ENCODE measurements around the gene ADAM10.

Gene ADAM10

DNA sequence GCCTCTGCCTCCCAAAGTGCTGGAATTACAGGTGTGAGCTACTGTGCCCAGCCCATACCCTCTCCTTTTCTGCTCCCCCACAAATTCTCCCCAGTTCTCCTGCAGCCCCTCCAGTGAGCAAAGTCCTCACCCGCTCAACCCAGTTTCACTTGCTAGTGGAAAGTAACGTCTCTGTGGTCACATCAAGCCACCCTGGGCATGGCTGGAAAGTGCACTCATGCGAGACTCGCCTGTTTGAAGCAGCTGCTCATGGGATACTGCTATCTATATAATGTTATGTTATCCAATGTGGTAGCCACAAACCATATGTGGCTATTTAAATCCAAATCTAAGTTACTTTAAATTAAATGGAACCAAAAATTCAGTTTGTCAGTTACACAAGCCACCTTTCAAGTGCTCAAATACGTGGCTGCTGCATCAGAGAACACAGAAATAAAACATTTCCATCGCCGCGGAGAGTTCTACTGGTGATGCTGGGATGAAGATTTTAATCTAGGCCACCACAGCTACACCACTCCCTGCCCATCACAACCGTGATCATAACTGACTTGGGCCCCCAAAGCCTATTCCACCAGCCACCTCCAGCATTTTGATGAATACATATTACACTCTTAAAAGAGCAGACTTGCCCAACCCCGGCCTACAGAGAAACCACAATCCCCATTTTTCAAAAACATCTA, 198.3 kb downstream of the ADAM10 start:
- Histone ChIP-seq H3K9ac (ENCODE audit: low read length) (no peak overlapping the region), H3K27me3 (ENCODE audit: control insufficient read depth, insufficient read depth, low read length) (no peaks in the 10 kb centered on the region), H3K4me1 (ENCODE audit: control insufficient read depth, insufficient read depth, low read length) (peaks cover 21% of the 10 kb centered on the region), H3K9me3 (ENCODE audit: control insufficient read depth, insufficient read depth, low read depth, low read length) (no peaks in the 10 kb centered on the region), H3K4me3 (ENCODE audit: low read depth, low read length) (no peak overlapping the region), H3K36me3 (ENCODE audit: control insufficient read depth, insufficient read depth, low read length) (no peaks in the 10 kb centered on the region), H3K27ac (ENCODE audit: low read depth, low read length) (no peak overlapping the region)

DNA sequence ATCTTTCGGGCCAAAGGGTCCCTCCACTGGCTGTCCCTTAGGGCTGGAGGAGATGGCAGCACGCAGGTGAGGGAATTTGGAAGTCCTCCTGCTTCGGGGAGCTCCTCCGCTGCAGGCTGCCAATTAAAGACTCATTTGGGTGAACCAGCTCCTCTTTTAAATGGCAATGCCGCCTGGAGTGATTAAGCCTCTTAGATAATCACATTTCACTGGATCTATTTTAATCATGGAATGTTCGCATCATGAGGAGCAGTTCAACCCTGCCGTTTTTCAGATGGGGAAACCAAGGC, 199.8 kb downstream of the ADAM10 start:
- no peaks in the 10 kb centered on the region for H3K27me3 ChIP-seq (ENCODE audit: control insufficient read depth, insufficient read depth, low read length)
- peaks cover 11% of the 10 kb centered on the region for H3K4me1 ChIP-seq (ENCODE audit: control insufficient read depth, insufficient read depth, low read length)
- H3K9me3 ChIP-seq (ENCODE audit: control insufficient read depth, insufficient read depth, low read depth, low read length) = no peaks in the 10 kb centered on the region
- no peaks in the 10 kb centered on the region for H3K36me3 ChIP-seq (ENCODE audit: control insufficient read depth, insufficient read depth, low read length)
- H3K9ac ChIP-seq (ENCODE audit: low read length) = no peak overlapping the region
- no peak overlapping the region for H3K4me3 ChIP-seq (ENCODE audit: low read depth, low read length)
- H3K27ac ChIP-seq (ENCODE audit: low read depth, low read length) = no peak overlapping the region

DNA sequence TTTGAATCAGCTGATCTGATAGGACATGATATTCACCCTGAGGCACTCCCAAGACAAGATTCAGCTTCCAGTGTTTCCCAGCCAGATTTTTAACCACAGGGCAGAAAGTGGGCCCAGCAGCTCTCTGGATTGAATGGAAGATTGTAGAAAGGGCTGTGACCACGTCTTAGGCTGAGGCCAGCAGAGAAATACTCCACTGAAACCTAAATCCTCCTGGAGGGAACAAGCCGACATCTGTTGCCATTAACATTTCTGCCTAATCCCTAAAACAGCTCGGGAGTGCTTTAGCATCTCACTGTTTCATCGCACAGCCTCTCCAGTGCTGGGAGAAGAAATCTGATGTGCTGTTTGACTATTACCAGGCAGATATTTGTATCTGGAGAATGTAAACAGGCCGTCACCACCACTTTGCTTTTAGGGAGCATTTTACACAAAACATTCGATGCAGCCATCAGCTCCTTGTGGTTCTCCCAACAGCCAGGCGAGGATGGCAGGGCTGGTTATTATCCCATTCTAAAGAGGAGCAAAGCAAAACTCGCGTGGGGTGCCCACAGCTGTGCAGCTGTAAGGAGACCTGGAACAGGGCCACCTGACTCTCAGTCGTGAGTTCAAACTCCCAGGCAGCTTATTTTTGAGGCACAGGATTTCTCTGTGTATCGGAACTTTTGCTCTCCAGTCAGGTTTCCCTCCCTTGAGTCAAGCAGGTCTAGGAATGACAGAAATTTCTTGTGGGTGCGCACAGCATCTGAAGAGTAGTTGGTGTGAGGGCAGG, 200.3 kb downstream of the ADAM10 start:
- H3K9me3 ChIP-seq (ENCODE audit: control insufficient read depth, insufficient read depth, low read depth, low read length) = no peaks in the 10 kb centered on the region
- no peak overlapping the region for H3K9ac ChIP-seq (ENCODE audit: low read length)
- H3K4me1 ChIP-seq (ENCODE audit: control insufficient read depth, insufficient read depth, low read length) = peaks cover 11% of the 10 kb centered on the region
- H3K27me3 ChIP-seq (ENCODE audit: control insufficient read depth, insufficient read depth, low read length) = no peaks in the 10 kb centered on the region
- no peak overlapping the region for H3K27ac ChIP-seq (ENCODE audit: low read depth, low read length)
- H3K4me3 ChIP-seq (ENCODE audit: low read depth, low read length) = no peak overlapping the region
- H3K36me3 ChIP-seq (ENCODE audit: control insufficient read depth, insufficient read depth, low read length) = no peaks in the 10 kb centered on the region

DNA sequence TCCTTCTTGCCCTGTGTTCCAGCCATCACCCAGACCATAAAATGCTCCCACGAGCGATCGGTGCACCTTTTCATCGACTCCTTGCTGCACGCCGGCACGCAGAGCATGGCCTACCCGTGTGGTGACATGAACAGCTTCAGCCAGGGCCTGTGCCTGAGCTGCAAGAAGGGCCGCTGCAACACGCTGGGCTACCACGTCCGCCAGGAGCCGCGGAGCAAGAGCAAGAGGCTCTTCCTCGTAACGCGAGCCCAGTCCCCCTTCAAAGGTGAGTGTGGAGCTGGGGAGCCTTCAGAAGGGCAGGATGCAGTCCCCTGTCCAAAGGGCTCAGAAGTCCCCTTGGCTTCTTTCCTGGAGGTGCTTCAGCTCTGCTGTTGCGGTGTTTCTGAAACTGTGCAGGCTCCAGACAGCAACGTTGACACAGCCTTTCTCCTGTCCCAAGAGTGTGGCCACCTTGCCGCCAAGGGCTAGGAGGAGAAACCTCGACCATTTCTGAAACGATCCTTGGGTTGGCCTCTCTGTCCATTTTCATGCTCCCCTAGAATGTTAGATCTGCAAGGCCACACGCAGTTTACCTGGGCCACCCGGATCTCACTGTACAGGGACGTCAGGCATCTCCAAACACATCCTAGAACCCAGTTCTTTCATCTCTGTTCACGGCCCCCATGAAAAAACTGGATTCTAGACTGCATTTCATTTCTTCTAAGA, 201.0 kb downstream of the ADAM10 start:
- H3K4me1 ChIP-seq (ENCODE audit: control insufficient read depth, insufficient read depth, low read length) = peaks cover 11% of the 10 kb centered on the region
- no peaks in the 10 kb centered on the region for H3K36me3 ChIP-seq (ENCODE audit: control insufficient read depth, insufficient read depth, low read length)
- no peaks in the 10 kb centered on the region for H3K27me3 ChIP-seq (ENCODE audit: control insufficient read depth, insufficient read depth, low read length)
- H3K27ac ChIP-seq (ENCODE audit: low read depth, low read length) = no peak overlapping the region
- H3K9me3 ChIP-seq (ENCODE audit: control insufficient read depth, insufficient read depth, low read depth, low read length) = no peaks in the 10 kb centered on the region
- no peak overlapping the region for H3K4me3 ChIP-seq (ENCODE audit: low read depth, low read length)
- H3K9ac ChIP-seq (ENCODE audit: low read length) = no peak overlapping the region

DNA sequence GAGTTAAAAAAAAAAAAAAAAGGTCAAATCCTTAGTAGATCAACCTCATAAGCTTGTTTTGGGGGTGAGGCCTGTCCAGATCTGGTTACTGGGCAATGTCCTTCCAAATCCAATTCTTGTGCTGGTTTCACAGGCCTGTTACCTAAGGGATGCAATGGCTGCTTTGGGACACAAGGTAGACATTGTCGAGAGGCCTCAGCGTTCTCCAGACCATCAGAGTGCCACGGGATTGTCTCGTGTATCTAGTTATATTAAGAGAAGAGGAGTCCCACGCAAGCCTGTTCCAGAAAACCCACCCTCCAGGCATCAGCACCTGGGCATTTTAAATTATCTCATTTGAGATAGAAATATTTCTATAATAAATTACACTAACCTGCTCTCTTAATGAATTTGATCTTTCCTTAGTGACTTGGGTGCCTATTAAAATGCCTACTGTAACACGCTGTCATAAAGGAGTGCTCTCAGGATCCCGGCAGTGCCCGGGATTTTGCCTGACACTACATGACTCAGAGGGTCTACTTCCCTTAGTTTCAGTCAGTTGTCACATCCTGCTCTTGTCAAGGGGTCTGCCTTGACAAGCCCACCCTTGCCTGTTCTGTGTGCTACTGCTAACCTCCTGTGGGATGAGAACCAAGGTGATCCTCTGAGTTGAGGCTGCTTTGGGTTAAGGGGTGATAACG, 201.7 kb downstream of the ADAM10 start:
- Histone ChIP-seq H3K9ac (ENCODE audit: low read length) (no peak overlapping the region), H3K4me3 (ENCODE audit: low read depth, low read length) (no peak overlapping the region), H3K27me3 (ENCODE audit: control insufficient read depth, insufficient read depth, low read length) (no peaks in the 10 kb centered on the region), H3K27ac (ENCODE audit: low read depth, low read length) (no peak overlapping the region), H3K9me3 (ENCODE audit: control insufficient read depth, insufficient read depth, low read depth, low read length) (no peaks in the 10 kb centered on the region), H3K36me3 (ENCODE audit: control insufficient read depth, insufficient read depth, low read length) (no peaks in the 10 kb centered on the region), H3K4me1 (ENCODE audit: control insufficient read depth, insufficient read depth, low read length) (peaks cover 10% of the 10 kb centered on the region)

DNA sequence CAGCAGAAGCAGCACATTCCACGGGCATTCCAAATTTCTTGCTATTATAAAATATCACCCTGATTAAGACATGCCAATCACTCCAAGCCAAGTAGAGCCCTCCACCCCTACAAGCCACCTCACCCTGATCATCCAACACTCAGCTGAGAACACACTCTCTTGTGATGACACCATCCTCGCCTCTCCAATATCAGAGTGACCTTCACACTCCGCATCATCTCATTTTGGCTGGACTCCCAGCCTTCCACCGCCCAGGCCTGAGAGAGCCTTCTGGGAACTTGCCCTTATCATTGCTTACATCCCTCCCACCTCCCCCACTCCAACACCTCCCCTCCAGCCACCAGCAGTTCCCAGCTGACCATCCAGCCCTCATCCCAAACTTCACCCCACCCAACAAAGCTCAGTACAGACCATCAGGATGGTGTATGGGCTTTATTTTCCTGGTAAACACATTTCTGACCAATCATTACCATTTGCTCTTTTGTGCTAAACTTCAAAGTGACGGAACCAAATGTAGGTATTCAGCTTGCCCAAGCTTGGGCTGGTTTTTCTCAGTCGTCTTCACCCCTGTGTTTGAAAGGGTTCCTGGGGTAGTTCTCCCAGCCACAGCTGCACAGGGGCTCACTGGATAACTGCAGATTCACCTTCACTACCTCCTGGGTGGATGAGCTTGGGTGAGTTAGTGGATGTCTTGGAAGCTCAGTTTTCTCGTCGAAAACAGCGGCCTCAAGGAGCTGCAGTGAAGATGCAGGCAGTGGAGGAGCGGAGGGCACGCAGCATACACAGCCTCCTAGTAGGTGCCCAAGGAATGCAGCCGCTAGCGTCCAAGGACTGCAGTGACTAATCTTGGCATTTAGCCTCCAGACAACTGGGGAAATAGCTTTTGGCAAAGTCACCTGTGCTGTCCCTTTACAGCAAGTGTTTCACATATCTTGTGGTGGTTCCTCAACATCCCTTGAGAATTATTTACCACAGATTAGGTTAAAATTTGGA, 202.6 kb downstream of the ADAM10 start:
- Histone ChIP-seq H3K4me1 (ENCODE audit: control insufficient read depth, insufficient read depth, low read length) (peaks cover 2% of the 10 kb centered on the region), H3K36me3 (ENCODE audit: control insufficient read depth, insufficient read depth, low read length) (no peaks in the 10 kb centered on the region), H3K9me3 (ENCODE audit: control insufficient read depth, insufficient read depth, low read depth, low read length) (no peaks in the 10 kb centered on the region), H3K27me3 (ENCODE audit: control insufficient read depth, insufficient read depth, low read length) (no peaks in the 10 kb centered on the region), H3K27ac (ENCODE audit: low read depth, low read length) (no peak overlapping the region), H3K9ac (ENCODE audit: low read length) (no peak overlapping the region), H3K4me3 (ENCODE audit: low read depth, low read length) (no peak overlapping the region)

DNA sequence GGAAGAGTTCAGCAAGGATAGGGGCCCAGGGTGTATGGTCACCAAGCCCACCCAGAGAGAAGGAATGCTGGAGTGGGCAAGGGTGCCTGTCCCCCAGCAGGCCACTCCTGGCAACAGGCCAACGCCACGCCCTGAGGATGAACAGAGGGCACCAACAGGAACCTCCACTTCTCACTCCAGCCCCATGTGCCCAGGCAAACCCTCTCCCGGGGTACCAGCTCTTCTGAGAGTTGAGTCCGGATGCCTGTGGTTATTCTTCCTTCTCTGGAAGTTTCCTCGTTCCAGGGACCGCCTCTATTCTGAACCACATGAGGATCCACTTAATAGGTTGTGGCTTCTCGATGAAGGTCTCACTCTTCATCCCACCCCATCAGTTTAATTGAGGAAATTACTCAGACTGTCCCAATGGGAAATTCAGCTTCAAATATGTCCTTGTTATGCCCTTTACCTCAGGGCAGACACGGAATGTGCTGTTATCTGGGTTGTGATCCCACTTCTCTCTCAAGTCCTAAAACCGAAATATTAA, 203.4 kb downstream of the ADAM10 start:
- no peaks in the 10 kb centered on the region for H3K36me3 ChIP-seq (ENCODE audit: control insufficient read depth, insufficient read depth, low read length)
- no peaks in the 10 kb centered on the region for H3K27me3 ChIP-seq (ENCODE audit: control insufficient read depth, insufficient read depth, low read length)
- H3K9ac ChIP-seq (ENCODE audit: low read length) = no peak overlapping the region
- no peak overlapping the region for H3K4me3 ChIP-seq (ENCODE audit: low read depth, low read length)
- H3K27ac ChIP-seq (ENCODE audit: low read depth, low read length) = no peak overlapping the region
- no peaks in the 10 kb centered on the region for H3K9me3 ChIP-seq (ENCODE audit: control insufficient read depth, insufficient read depth, low read depth, low read length)
- no peaks in the 10 kb centered on the region; the same call in 1 of the 2 replicates for H3K4me1 ChIP-seq (ENCODE audit: control insufficient read depth, insufficient read depth, low read length)

DNA sequence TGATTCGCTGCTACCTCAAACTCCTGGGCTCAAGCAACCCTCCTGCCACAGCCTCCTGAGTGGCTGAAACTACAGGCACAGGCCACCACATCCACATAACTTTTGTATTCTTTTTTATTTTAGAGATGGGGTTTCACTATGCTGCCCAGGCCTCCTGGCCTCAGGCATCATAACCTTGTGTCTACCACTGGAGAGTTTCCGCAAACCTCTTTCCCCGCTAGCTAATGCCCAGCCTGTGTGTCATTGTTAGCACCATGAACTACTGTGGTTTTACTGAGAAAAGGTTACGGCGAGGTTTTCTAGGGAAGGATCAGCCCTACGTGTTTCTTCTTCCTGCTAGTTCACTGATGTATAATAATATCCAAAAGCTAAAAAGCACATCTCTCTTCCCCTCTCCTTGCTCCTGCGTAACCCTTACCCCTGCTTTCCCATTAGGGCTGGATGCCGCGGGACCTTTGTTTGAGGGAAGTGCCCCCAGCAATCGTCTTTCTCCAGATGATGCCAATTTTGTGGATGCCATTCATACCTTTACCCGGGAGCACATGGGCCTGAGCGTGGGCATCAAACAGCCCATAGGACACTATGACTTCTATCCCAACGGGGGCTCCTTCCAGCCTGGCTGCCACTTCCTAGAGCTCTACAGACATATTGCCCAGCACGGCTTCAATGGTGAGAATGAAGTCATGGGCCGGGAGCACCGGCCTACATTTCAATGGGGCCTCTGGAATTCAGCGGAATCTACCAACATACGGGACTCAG, 204.0 kb downstream of the ADAM10 start:
- Histone ChIP-seq H3K4me1 (ENCODE audit: control insufficient read depth, insufficient read depth, low read length) (no peaks in the 10 kb centered on the region; the same call in 1 of the 2 replicates), H3K27me3 (ENCODE audit: control insufficient read depth, insufficient read depth, low read length) (no peaks in the 10 kb centered on the region), H3K27ac (ENCODE audit: low read depth, low read length) (no peak overlapping the region), H3K36me3 (ENCODE audit: control insufficient read depth, insufficient read depth, low read length) (no peaks in the 10 kb centered on the region), H3K9me3 (ENCODE audit: control insufficient read depth, insufficient read depth, low read depth, low read length) (no peaks in the 10 kb centered on the region), H3K4me3 (ENCODE audit: low read depth, low read length) (no peak overlapping the region), H3K9ac (ENCODE audit: low read length) (no peak overlapping the region)

DNA sequence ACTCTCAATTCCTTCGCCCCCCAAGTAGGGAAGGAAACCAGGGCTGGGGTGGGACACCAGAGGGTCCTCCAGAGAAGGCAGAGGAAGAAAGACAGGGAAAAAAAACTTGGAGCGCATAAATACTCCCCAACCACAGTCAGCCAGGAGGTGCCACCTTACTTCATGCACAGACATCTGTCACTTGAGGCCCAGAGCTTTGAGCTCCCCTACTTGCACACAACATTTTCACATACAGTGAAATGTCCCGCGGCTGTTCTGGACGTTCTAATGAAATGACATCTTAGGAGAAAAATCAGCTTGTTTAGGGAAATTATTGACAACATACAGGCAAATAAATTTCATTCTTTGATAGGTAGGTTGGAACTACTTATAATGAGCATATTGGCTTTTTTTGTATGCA, 204.8 kb downstream of the ADAM10 start:
- Histone ChIP-seq H3K9me3 (ENCODE audit: control insufficient read depth, insufficient read depth, low read depth, low read length) (no peaks in the 10 kb centered on the region), H3K9ac (ENCODE audit: low read length) (no peak overlapping the region), H3K4me1 (ENCODE audit: control insufficient read depth, insufficient read depth, low read length) (no peaks in the 10 kb centered on the region; the same call in 1 of the 2 replicates), H3K4me3 (ENCODE audit: low read depth, low read length) (no peak overlapping the region), H3K36me3 (ENCODE audit: control insufficient read depth, insufficient read depth, low read length) (no peaks in the 10 kb centered on the region), H3K27me3 (ENCODE audit: control insufficient read depth, insufficient read depth, low read length) (no peaks in the 10 kb centered on the region), H3K27ac (ENCODE audit: low read depth, low read length) (no peak overlapping the region)
